K562 (cell line): ENCODE measurements around the gene UMODL1. TPM values are rescaled to one million over a fixed set of nuclear protein-coding genes. Genes with fewer than 3 reads are reported as not detected.

Source experiments
- ATAC-seq: fragments of 200-7000 bp; cut with Tn5 transposase; 3 replicates; pipeline ENCODE4 v1.9.1; 2020; ENCODE audit warnings: moderate library complexity
- BruUV-seq: library from RNA; stranded (reverse); fragments of 400-500 nt; replicated peaks from 2 replicates; lab custom pipeline; 2021; lab: Mats Ljungman, UMichigan
- CTCF ChIA-PET: fragments of 300-600 bp; formaldehyde crosslinking; extraction: SDS; loops from one replicate; lab custom pipeline; 2021; ENCODE audit warnings: low intra/inter-chr PET ratio; lab: Yijun Ruan, JAX
- POLR2A ChIA-PET: fragments of 300-600, 350-650 bp; sonication (Branson Sonifier 250); formaldehyde crosslinking; extraction: SDS; loops from one replicate; lab custom pipeline; 2021; ENCODE audit warnings: antibody characterized with exemption, inconsistent platforms; lab: Yijun Ruan, JAX
- DNase-seq, 4 experiments: peaks; one replicate each; pipeline versions ENCODE4 v3.0.0 to v3.0.0-alpha.2; 2011 to 2018; ENCODE audit warnings: low spot score in 3 of 4, mixed read lengths in 3 of 4; ENCODE audit errors: extremely low read depth in 1 of 4
- FAIRE-seq: peaks from 2 replicates; lab custom pipeline; 2011; peaks lifted over from hg19 to GRCh38; lab: Jason Lieb, UNC
- H2AFZ ChIP-seq: 2 replicates; pipeline ENCODE4 v1.6.0; 2011; ENCODE audit warnings: low read depth, low read length, control low read depth, inconsistent platforms
- H3K27ac ChIP-seq: fragments of 200-600 bp; 3 replicates; pipeline ENCODE4 v1.8.0; 2011; ENCODE audit warnings: low read depth, mild to moderate bottlenecking, control low read depth, inconsistent platforms, low read length, moderate library complexity, mixed read lengths; ENCODE audit errors: extremely low read depth
- H3K27me3 ChIP-seq, 2 experiments: fragments of 300-600 bp in 1 of 2; 2 replicates in 1 of 2; 3 replicates in 1 of 2; pipeline versions ENCODE4 v1.6.0 to v1.8.0; 2011; ENCODE audit warnings: inconsistent platforms in 2 of 2, low read length in 2 of 2, mild to moderate bottlenecking in 1 of 2, mixed read lengths in 1 of 2, moderate library complexity in 1 of 2; ENCODE audit not compliant: control insufficient read depth in 2 of 2, insufficient read depth in 2 of 2
- H3K36me3 ChIP-seq: fragments of 300-600 bp; 3 replicates; pipeline ENCODE4 v1.8.0; 2011; ENCODE audit warnings: mild to moderate bottlenecking, low read length, inconsistent platforms; ENCODE audit not compliant: control insufficient read depth, insufficient read depth
- H3K4me1 ChIP-seq, 2 experiments: fragments of 200-600 bp in 1 of 2; replicated peaks in 1 of 2; 2 replicates in 1 of 2; 3 replicates in 1 of 2; pipeline versions ENCODE4 v1.5.1 to v1.8.0; 2011; ENCODE audit warnings: inconsistent platforms in 2 of 2, low read length in 2 of 2, mild to moderate bottlenecking in 1 of 2, mixed read lengths in 1 of 2, moderate library complexity in 1 of 2; ENCODE audit not compliant: control insufficient read depth in 2 of 2, insufficient read depth in 2 of 2
- H3K4me2 ChIP-seq: 2 replicates; pipeline ENCODE4 v1.6.1; 2011; ENCODE audit warnings: low read length, control low read depth, inconsistent platforms, mixed read lengths; ENCODE audit not compliant: insufficient read depth
- H3K4me3 ChIP-seq: fragments of 200-600 bp; sonication (generic), shearing (Covaris generic); 2 replicates; pipeline ENCODE4 v1.5.1; 2016; ENCODE audit warnings: control low read depth, inconsistent platforms
- H3K79me2 ChIP-seq: fragments of 200-600 bp; 3 replicates; pipeline ENCODE4 v1.8.0; 2011; ENCODE audit warnings: low read length, inconsistent platforms; ENCODE audit not compliant: control insufficient read depth, insufficient read depth
- H3K9ac ChIP-seq, 2 experiments: 2 replicates each; pipeline versions ENCODE4 v1.6.0 to v1.6.1; 2011; ENCODE audit warnings: low read depth in 2 of 2, low read length in 2 of 2, control low read depth in 1 of 2, inconsistent platforms in 1 of 2, mild to moderate bottlenecking in 1 of 2, mixed read lengths in 1 of 2; ENCODE audit not compliant: insufficient read depth in 1 of 2
- H3K9me1 ChIP-seq: one replicate; pipeline ENCODE4 v1.6.0; 2011; ENCODE audit warnings: inconsistent platforms, mild to moderate bottlenecking, low read length, moderate library complexity; ENCODE audit not compliant: control insufficient read depth, insufficient read depth
- H3K9me3 ChIP-seq: replicated peaks from 2 replicates; pipeline ENCODE4 v1.5.1; 2011; ENCODE audit warnings: low read depth, low read length, inconsistent platforms; ENCODE audit not compliant: control insufficient read depth, insufficient read depth
- H4K20me1 ChIP-seq: replicated peaks from 2 replicates; pipeline ENCODE4 v1.6.1; 2011; ENCODE audit warnings: low read length, inconsistent platforms, mixed read lengths; ENCODE audit not compliant: control insufficient read depth, insufficient read depth
- ATF1 ChIP-seq, 2 experiments: fragments of 450-650 bp in 1 of 2; IDR thresholded peaks; 2 replicates each; pipeline ENCODE4 v1.6.1; 2016; ENCODE audit warnings: missing compliant biosample characterization in 1 of 2, missing genetic modification characterization in 1 of 2
- CEBPG ChIP-seq, 3 experiments: fragments of 200-800 bp in 1 of 3; sonication (Bioruptor generic) in 1 of 3; sonication (generic) in 1 of 3; formaldehyde crosslinking in 1 of 3; IDR thresholded peaks in 2 of 3; conservative IDR thresholded peaks in 1 of 3; 2 replicates each; pipeline versions ENCODE4 v1.6.1 to v1.8.0; 2016 to 2022; ENCODE audit warnings: missing compliant biosample characterization in 2 of 3, missing genetic modification characterization in 2 of 3, mild to moderate bottlenecking in 1 of 3, missing genetic modification reagents in 1 of 3
- KDM5B ChIP-seq: fragments of 200-600 bp; sonication (generic); IDR thresholded peaks from 2 replicates; pipeline ENCODE4 v1.6.1; 2012; ENCODE audit warnings: low read depth, mild to moderate bottlenecking, moderate library complexity, low read length, control low read depth, inconsistent platforms; ENCODE audit not compliant: insufficient replicate concordance
- LCOR ChIP-seq: sonication (generic); formaldehyde crosslinking; IDR thresholded peaks from 2 replicates; pipeline ENCODE4 v1.8.0; 2022; ENCODE audit warnings: mild to moderate bottlenecking, missing genetic modification reagents
- LEF1 ChIP-seq: fragments of 450-650 bp; IDR thresholded peaks from 2 replicates; pipeline ENCODE4 v1.6.1; 2016; ENCODE audit warnings: mild to moderate bottlenecking
- NFXL1 ChIP-seq: fragments of 450-650 bp; formaldehyde crosslinking; IDR thresholded peaks from 2 replicates; pipeline ENCODE4 v1.4.0; 2021; ENCODE audit warnings: mild to moderate bottlenecking
- TCFL5 ChIP-seq: fragments of 250-450 bp; sonication (Bioruptor Pico); conservative IDR thresholded peaks from 2 replicates; pipeline ENCODE4 v1.6.1; 2021; ENCODE audit warnings: mild to moderate bottlenecking, moderate library complexity, matching md5 sums
- TRIM24 ChIP-seq, 2 experiments: fragments of 450-650 bp; IDR thresholded peaks; 2 replicates each; pipeline ENCODE4 v1.6.1; 2016
- TSC22D4 ChIP-seq: fragments of 450-650 bp; IDR thresholded peaks from 2 replicates; pipeline ENCODE4 v1.6.1; 2016; ENCODE audit warnings: missing genetic modification characterization, missing biosample characterization, control low read depth
- ZFP30 ChIP-seq: fragments of 250-450 bp; sonication (Bioruptor Pico); IDR thresholded peaks from 2 replicates; pipeline ENCODE4 v1.8.0; 2022; ENCODE audit warnings: moderate library complexity, mild to moderate bottlenecking, inconsistent platforms, borderline replicate concordance
- ZNF12 ChIP-seq: sonication (generic); formaldehyde crosslinking; IDR thresholded peaks from 2 replicates; pipeline ENCODE4 v1.4.0; 2020; ENCODE audit warnings: mild to moderate bottlenecking, missing genetic modification reagents
- ZNF239 ChIP-seq: fragments of 250-450 bp; sonication (Bioruptor Pico); IDR thresholded peaks from 2 replicates; pipeline ENCODE4 v1.4.0; 2020; ENCODE audit warnings: mild to moderate bottlenecking
- ZNF384 ChIP-seq: IDR thresholded peaks from 2 replicates; pipeline ENCODE4 v1.6.1; 2012; ENCODE audit warnings: low read depth, low read length, improper control_type of control experiment
- ZNF778 ChIP-seq: fragments of 450-650 bp; formaldehyde crosslinking; IDR thresholded peaks from 2 replicates; pipeline ENCODE4 v1.4.0; 2020; ENCODE audit warnings: mild to moderate bottlenecking, moderate library complexity
- ZZZ3 ChIP-seq: fragments of 450-650 bp; IDR thresholded peaks from 2 replicates; pipeline ENCODE4 v1.6.1; 2016; ENCODE audit warnings: antibody characterized with exemption, mild to moderate bottlenecking, moderate library complexity
- WGBS: fragments of 100-300 bp; shearing (Covaris generic); methylation state at CpG from one replicate; pipeline ENCODE4 v1.1.6; 2016; ENCODE audit warnings: low coverage, mixed read lengths; ENCODE audit not compliant: insufficient coverage; ENCODE audit errors: missing lambda C conversion rate; 5-methylcytosine and 5-hydroxymethylcytosine counted together
- in situ Hi-C: fragments of 300-500 bp; cut with MboI; formaldehyde crosslinking; loops from 4 replicates; pipeline ENCODE4 v1.15.0; 2018; ENCODE audit warnings: inconsistent platforms, mixed read lengths
- intact Hi-C: fragments of 100-400 bp; cut with micrococcal nuclease; formaldehyde crosslinking; loops from 2 replicates; pipeline ENCODE4 v1.14.2; 2022
- polyA plus RNA-seq, 8 experiments: library from polyadenylated mRNA; depleted of rRNA in 4 of 8; stranded (reverse) in 5 of 8; unstranded in 3 of 8; fragments of >200 nt; fragmentation: Nextera tagmentation in 2 of 8; fragmentation: Illumina TruSeq in 1 of 8; extraction: Ambion mirVana in 2 of 8; extraction: Trizol in 1 of 8; gene quantifications; 2 replicates each; pipeline versions ENCODE4 v1.2.1 to v1.2.3, GENCODE V29; 2011 to 2014; ENCODE audit warnings: inconsistent platforms in 1 of 8, missing spikeins in 1 of 8
- total RNA-seq, 7 experiments: library from RNA; depleted of rRNA in 6 of 7; stranded (reverse); fragments of >200 nt in 6 of 7; fragmentation: Illumina TruSeq in 2 of 7; extraction: Trizol in 2 of 7; gene quantifications; 2 replicates each; pipeline versions ENCODE4 v1.2.1 to v1.2.3, GENCODE V29; 2011 to 2021; ENCODE audit warnings: low replicate concordance in 1 of 7
- TF ChIP-seq, protein P1 (sequence below): fragments of 450-650 bp; IDR thresholded peaks from one replicate; pipeline ENCODE4 v1.6.1; 2018; ENCODE audit warnings: mild to moderate bottlenecking, moderate library complexity; ENCODE audit not compliant: partially characterized antibody
- TF ChIP-seq, protein P2 (sequence below): fragments of 450-650 bp; formaldehyde crosslinking; IDR thresholded peaks from 2 replicates; pipeline ENCODE4 v1.4.0; 2022; ENCODE audit warnings: missing genetic modification characterization
- TF ChIP-seq, protein P3 (sequence below): fragments of 250-450 bp; sonication (Bioruptor Pico); IDR thresholded peaks from 2 replicates; pipeline ENCODE4 v1.8.0; 2021; ENCODE audit warnings: moderate library complexity, mild to moderate bottlenecking, inconsistent platforms

The UMODL1 gene
- total and polyA plus RNA-seq, 9 of the 15 experiments (the other 6 are each of a cell fraction or from before 2014, with no cell fraction given): not detected

DNA sequence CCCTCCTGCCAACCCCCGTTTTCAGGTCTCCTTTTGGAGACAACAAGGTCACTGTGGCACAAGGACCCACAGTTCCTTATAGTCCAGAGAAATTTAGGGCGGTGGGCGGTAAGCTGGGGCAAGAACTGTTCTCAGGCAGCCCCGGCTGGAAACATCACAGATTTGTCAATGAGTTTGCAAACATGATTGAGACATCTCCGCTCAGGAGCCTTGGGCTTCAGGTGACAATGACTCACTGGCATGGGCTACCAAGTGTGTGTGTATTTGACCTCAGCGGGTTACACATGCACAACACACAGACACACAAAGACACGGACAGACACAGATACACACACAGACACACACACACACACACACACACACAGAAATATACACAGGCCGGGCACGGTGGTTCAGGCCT, 89.6 kb downstream of the UMODL1 start (continued):
- TF ChIP-seq, protein P1, sequence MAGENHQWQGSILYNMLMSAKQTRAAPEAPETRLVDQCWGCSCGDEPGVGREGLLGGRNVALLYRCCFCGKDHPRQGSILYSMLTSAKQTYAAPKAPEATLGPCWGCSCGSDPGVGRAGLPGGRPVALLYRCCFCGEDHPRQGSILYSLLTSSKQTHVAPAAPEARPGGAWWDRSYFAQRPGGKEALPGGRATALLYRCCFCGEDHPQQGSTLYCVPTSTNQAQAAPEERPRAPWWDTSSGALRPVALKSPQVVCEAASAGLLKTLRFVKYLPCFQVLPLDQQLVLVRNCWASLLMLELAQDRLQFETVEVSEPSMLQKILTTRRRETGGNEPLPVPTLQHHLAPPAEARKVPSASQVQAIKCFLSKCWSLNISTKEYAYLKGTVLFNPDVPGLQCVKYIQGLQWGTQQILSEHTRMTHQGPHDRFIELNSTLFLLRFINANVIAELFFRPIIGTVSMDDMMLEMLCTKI: no peak
- TF ChIP-seq, protein P2, sequence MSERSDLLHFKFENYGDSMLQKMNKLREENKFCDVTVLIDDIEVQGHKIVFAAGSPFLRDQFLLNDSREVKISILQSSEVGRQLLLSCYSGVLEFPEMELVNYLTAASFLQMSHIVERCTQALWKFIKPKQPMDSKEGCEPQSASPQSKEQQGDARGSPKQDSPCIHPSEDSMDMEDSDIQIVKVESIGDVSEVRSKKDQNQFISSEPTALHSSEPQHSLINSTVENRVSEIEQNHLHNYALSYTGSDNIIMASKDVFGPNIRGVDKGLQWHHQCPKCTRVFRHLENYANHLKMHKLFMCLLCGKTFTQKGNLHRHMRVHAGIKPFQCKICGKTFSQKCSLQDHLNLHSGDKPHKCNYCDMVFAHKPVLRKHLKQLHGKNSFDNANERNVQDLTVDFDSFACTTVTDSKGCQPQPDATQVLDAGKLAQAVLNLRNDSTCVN (CRISPR knock-in tag): no peak
- TF ChIP-seq ZNF12 (no peak), TCFL5 (CRISPR knock-in tag) (no peak), ZZZ3 (no peak), TRIM24 (IDR thresholded peaks at IDR 0.05) (no peak), LCOR (no peak)

DNA sequence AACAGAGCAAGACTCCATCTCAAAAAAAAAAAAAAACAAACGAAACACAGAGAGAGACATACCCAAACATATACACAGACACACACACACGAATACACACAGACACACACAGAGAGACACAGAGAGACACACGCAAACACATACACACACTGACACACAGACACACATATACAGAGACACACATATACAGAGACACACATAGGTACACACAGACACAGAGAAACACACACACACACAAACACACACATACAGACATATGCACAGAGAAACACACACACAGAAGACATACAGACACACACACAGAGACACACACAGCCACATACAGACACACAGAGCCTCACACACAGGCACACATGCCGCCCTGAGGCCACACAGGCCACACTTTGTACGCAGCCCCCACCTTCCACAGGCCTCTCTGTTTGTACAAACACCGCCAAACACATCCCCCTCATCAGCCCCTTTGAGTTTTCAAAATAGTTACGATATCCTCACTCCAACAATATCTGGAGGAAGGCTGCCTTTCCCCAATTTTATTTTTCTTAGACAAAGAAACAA, 90.4 kb downstream of the UMODL1 start:
- ATAC-seq: no peak
- CTCF ChIA-PET: no interaction called here
- intact Hi-C loops: no loop called here
- TF ChIP-seq NFXL1 (CRISPR knock-in tag) (no peak), LEF1 (no peak), ZNF239 (CRISPR knock-in tag) (no peak), TSC22D4 (peak; percentile 92; the same call in 1 of the 2 replicates), ATF1 (CRISPR knock-in tag; IDR thresholded peaks at IDR 0.05) (no peak), ATF1 (tag; IDR thresholded peaks at IDR 0.05) (no peak), ZNF384 (no peak), CEBPG (CRISPR knock-in tag; IDR thresholded peaks at IDR 0.05) (no peak), CEBPG (tag; conservative IDR thresholded peaks at IDR 0.05 in 1 of 2, IDR thresholded peaks at IDR 0.05 in 1 of 2) (no peak), ZNF778 (CRISPR knock-in tag) (no peak), ZFP30 (CRISPR knock-in tag) (no peak), KDM5B (no peak)
- TF ChIP-seq, protein P3, sequence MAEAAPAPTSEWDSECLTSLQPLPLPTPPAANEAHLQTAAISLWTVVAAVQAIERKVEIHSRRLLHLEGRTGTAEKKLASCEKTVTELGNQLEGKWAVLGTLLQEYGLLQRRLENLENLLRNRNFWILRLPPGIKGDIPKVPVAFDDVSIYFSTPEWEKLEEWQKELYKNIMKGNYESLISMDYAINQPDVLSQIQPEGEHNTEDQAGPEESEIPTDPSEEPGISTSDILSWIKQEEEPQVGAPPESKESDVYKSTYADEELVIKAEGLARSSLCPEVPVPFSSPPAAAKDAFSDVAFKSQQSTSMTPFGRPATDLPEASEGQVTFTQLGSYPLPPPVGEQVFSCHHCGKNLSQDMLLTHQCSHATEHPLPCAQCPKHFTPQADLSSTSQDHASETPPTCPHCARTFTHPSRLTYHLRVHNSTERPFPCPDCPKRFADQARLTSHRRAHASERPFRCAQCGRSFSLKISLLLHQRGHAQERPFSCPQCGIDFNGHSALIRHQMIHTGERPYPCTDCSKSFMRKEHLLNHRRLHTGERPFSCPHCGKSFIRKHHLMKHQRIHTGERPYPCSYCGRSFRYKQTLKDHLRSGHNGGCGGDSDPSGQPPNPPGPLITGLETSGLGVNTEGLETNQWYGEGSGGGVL (CRISPR knock-in tag): no peak

More for the DNA sequence above, 90.4 kb downstream of the UMODL1 start:
- Histone ChIP-seq H3K4me1 (no peaks in the 10 kb centered on the region), H3K36me3 (no peaks in the 10 kb centered on the region), H3K9ac (no peak overlapping the region), H3K79me2 (no peaks in the 10 kb centered on the region), H3K9me1 (no peaks in the 10 kb centered on the region), H3K27me3 (peaks cover 16 to 33% of the 10 kb centered on the region in 2 experiments; a peak in 4 of 5 replicates), H3K4me2 (no peak overlapping the region), H3K4me3 (no peak overlapping the region), H4K20me1 (no peaks in the 10 kb centered on the region; the same call in 1 of the 2 replicates), H2AFZ (no peak overlapping the region), H3K27ac (no peak overlapping the region), H3K9me3 (no peaks in the 10 kb centered on the region)
- 4% methylated on average over 7 of the region's 7 CpGs for WGBS
- peak; percentile 23 for FAIRE-seq
- in situ Hi-C loops: no loop called here
- BruUV-seq: no TSS peak
- no peak for DNase-seq
- POLR2A ChIA-PET: no interaction called here
